ENCODE measurements around the gene TP53TG3D.
"Not testable (repeated sequence)": the region's sequence is repeated elsewhere in the genome, so short reads cannot be mapped to it uniquely, and the experiment has no call there.

TP53TG3D gene, protein sequence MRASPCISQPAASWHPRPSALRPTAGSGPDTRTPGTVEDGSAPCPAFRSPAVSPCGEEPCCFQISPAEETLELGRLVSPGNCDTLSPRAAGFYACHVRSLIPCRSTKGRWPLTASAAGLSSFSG

DNA sequence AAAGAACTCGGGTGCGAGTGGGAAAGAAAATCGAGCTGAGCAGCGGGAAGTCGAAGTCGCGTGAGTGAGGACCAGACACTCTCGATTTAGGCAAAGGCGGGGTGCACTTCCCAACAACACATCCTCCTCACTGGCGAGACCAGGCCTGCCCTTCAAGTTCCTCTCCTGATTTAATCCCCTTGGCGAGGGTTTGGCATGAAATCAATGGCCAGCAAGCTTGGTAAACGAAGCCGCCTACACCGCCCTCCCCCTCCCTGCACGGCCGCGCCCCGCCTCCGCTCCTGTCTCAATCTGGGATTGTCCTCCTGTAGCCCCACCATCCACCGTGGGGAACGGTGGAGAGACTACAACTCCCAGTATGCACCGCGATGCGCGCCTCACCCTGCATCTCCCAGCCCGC lies at the start of gene TP53TG3D:
TP53TG3D (plus strand) TSS at position 301 of the 400 bp plus-strand sequence; CDS start at position 369, 68 bp downstream.
- H3K4me3 ChIP-seq (ENCODE audit: low read length): not testable (repeated sequence)

DNA sequence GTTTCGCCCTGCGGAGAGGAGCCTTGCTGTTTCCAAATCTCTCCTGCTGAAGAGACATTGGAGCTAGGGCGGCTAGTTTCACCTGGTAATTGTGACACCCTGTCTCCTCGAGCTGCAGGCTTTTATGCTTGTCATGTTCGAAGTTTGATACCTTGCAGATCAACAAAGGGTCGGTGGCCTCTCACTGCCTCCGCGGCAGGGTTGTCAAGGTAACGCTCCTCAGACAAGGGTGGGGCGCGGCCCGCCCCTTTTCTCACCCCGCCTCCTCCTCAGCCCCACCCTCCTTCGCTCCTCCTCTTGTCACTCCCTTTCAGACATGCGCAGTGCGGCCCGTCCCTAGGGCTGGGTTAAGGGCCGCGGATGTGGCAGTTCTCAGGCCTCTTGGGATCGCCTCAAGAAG lies 421 bp downstream of the TP53TG3D start:
- not testable (repeated sequence) for H3K4me3 ChIP-seq (ENCODE audit: low read length)

DNA sequence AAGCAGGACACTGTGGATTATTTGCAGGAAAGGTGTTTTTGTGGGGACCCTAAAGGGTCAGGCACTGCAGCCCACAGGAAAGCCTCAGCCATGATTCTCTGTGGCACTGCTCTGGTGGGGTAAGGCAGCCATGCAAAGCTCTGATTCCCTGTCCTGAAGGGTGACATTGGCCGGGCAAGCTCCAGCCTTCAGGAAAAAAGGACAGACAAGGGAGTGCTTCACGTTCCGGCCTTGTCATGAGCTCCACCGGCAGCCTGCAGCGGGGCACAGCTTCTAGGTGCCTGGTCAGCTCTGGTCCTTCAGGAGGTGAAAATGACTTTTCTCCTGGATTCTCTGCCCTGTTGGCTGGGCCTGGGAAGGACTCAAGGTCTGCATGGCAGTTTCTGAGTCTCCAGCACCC lies 8.4 kb downstream of the TP53TG3D start:
- not testable (repeated sequence) for H3K4me3 ChIP-seq (ENCODE audit: low read length)

DNA sequence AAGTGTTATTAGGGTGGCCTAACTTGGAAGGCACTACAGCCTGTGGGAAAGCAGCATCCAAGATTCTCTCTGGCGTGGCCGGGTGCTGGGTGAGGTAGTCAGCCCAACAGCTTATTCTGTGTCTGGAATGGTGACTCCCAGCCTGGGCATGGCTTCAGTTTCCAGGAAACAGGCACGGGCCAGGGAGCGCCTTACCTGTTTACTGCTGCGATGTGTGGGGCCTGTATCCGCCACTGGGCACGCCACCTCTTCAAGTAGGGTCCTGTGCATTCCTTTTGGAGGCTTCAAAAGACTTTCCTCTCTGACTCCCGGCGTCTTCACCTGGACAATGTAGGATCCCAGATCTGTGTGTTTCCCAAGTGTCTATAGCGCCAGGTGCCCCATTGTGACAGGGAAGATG lies 10.5 kb downstream of the TP53TG3D start:
- H3K4me3 ChIP-seq (ENCODE audit: low read length): not testable (repeated sequence)

DNA sequence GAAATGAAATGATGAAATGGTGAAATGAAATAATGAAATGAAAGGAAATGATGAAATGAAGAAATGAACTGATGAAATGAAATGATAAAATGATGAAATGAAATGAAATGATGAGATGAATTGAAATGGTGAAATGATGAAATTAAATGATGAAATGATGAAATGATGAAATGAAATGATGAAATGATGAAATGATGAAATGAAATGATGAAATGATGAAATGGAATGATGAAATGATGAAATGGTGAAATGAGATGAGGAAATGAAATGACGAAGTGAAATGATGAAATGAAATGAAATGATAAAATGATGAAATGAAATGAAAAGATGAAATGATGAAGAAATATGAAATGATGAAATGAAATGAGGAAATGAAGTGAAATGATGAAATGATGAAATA lies 28.8 kb downstream of the TP53TG3D start:
- not testable (repeated sequence) for H3K4me3 ChIP-seq (ENCODE audit: low read length)

DNA sequence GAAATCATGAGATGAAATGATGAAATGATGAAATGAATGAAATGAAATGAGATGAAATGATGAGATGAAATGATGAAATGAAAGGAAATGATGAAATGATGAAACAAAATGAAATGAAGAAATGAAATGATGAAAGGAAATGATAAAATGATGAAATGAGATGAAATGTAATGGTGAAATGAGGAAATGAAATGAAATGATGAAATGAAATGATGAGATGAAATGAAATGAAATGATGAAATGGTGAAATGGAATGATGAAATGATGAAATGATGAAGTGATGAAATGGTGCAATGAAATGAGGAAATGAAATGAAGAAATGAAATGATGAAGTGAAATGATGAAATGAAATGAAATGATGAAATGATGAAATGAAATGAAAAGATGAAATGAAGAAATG lies 29.9 kb downstream of the TP53TG3D start:
- H3K4me3 ChIP-seq (ENCODE audit: low read length): not testable (repeated sequence)

DNA sequence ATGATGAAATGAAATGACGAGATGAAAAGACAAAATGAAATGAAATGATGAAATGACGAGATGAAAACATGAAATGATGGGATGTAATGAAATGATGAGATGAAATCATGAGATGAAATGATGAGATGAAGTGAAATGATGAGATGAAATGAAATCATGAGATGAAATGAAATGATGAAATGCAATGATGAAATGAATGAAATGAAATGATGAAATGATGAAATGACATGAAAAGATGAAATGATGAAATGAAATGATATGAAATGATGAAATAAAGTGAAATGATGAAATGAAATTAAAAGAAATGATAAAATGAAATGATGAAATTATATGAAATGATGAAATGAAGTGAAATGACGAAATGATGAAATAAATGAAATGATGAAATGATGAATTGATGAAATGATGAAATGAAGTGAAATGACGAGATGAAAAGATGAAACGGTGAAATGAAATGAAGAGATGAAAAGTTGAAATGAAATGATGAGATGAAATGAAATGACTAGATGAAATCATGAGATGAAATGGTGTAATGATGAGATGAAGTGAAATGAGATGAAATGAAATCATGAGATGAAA lies 30.9 kb downstream of the TP53TG3D start:
- H3K4me3 ChIP-seq (ENCODE audit: low read length): not testable (repeated sequence)

DNA sequence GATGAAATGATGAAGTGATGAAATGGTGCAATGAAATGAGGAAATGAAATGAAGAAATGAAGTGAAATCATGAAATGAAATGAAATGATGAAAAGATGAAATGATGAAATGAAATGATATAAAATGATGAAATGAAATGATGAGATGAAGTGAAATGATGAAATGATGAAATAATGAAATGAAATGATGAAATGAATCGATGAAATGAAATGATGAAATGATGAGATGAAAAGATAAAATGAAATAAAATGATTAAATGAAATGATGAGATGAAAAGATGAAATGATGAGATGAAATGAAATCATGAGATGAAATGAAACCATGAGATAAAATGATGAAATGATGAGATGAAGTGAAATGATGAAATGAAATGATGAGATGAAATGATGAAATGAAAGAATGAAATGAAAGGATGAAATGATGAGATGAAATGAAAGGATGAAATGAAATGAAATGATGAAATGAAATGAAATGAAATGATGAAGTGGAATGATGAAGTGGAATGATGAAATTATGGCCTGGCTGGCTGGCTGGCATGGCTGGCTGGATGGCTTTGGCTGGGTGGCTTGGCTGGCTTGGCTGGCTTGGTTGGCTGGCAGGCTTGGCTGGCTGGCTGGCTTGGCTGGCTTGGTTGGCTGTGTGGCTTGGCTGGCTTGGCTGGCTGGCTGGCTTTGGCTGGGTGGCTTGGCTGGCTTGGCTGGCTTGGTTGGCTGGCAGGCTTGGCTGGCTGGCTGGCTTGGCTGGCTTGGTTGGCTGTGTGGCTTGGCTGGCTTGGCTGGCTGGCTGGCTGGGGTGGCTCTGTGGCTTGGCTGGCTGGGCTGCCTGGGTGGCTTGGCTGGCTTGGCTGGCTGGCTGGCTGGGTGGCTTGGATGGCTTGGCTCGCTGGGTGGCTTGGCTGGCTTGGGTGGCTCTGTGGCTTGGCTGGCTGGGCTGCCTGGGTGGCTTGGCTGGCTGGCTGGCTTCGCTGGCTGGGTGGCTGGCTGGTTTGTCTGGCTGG lies 32.0 kb downstream of the TP53TG3D start:
- H3K4me3 ChIP-seq (ENCODE audit: low read length): not testable (repeated sequence)

DNA sequence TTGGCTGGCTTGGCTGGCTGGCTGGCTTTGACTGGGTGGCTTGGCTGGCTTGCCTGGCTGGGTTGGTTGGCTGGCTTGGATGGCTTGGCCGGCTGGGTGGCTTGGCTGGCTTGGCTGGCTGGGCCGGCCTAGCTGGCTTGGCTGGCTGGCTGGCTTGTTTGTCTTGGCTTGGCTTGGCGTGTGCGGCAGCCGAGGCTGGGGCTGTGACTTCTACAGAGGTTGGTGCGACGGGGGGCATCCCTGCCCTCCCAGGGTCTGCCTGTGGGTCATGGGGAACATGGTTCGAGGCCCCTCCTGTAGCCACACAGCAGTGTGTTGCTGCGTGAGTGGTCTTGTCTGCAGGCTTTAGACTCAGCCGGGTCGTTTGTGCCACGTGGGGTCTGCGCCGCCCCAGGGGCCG lies 33.1 kb downstream of the TP53TG3D start:
- H3K4me3 ChIP-seq (ENCODE audit: low read length): not testable (repeated sequence)

DNA sequence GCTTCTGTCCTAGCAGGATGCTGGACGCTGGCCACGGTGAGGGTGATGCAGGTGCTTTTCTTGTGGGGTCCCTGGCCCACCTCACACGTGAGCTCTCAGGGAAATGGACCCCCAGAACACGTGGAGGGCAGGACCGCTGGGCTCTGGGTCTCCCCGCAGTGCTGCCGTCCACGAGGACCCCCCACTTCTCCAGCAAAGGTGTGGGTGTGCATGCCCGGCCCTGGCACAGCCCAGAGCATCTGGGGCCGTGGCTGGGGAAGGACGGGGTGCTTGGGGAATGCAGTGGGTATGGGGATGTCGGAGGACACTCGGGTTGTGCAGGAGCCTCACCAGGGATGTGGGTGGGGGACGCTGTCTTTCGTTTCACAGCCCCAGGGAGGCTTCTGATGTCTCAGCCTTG lies 34.7 kb downstream of the TP53TG3D start:
- not testable (repeated sequence) for H3K4me3 ChIP-seq (ENCODE audit: low read length)

DNA sequence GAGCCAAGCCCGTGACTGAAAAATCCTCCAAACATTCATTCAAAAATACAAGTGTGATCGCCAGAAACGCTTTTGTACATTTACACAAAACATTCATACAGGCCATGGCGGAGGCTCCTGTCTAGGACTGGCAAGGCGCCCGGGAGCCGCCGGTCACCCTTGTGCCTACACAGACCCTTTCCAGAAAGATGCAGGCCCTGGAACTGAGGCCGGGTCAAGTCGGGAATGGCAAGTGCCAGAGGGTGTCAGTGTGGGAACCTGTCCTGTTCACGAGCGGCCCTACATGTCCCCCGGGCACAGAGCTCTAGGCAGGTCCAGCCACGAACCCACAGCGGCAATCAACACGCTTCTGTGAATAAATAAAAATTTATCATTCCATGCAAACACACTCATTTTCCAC lies 36.1 kb downstream of the TP53TG3D start:
- H3K4me3 ChIP-seq (ENCODE audit: low read length): not testable (repeated sequence)

DNA sequence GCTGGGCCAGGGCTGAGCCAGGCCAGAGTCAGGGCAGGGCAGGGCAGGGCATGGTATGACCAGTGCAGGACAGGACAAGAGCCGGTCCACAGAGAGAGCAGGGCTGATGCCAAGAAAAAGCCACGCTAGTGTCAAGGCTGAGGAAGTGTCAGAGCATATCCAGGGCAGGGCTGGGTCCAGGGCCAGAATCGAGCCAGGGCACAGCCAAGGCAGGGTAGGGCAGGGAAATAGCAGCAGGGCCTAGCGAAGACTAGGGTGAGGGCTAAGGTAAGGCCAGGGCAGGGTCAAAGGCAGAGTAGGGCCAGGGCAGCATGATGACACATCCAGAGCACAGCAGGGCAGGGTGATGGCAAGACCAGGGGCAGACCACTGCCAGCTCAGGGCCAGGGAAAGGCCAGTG lies 49.7 kb downstream of the TP53TG3D start:
- not testable (repeated sequence) for H3K4me3 ChIP-seq (ENCODE audit: low read length)
